ENCODE data around the gene PRAMEF9.
"Not testable (repeated sequence)": the region's sequence is repeated elsewhere in the genome, so short reads cannot be mapped to it uniquely, and the experiment has no call there.

Gene PRAMEF9
- long read RNA-seq, donor 1 = 0 reads
- long read RNA-seq, donor 2 = 0 reads
- long read RNA-seq, donor 3 = 0 reads
- long read RNA-seq, donor 4 = 0 reads
- long read RNA-seq, donor 5 = 0 reads
- long read RNA-seq, donor 6 = 0 reads
- long read RNA-seq, donor 7 = 0 reads
- long read RNA-seq, donor 8 = 0 reads

DNA sequence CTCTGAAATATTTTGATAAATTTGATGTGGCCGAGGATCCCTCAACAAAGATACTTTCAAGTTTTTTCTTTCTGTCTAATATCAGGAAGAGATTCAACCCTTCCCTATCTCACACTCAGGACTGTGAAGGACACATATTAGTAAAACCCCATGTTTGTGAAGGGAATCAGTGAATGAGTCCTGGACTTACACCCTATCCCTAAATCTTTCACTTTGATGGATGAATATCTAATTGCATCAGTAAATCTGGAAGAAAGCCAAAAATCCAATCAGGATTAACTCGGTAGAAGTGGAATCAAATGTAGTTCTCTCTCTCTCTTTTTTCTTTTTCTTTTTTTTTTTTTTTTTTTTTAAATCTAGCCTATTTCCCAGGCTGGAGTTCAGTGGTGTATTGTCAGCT is at the start of gene PRAMEF9:
Gene PRAMEF9 (plus strand): TSS at position 301 of the 400 bp plus-strand sequence. CDS start 3,433 bp downstream, outside the sequence.
- not testable (repeated sequence) for DNase-seq

DNA sequence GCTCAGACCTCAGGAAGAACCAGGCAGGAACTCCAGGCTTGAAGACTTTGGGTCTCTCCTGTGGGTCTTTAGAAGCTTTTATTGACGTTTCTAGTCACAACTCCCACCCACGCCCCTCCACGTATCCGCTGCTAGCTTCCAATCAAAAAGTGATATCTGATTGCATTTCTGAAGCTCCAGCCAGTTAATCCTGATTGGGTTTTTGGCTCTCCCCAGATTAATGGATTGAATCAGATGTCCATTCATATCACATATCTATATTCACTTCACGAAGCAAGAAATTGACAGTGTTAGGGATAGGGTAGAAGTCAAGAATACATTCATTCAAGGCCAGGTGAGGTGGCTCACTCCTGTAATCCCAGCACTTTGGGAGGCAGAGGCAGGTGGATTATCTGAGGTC is 15.7 kb upstream of the PRAMEF9 start, which contains the start of gene PRAMEF26:
Gene PRAMEF26 (minus strand): TSS at position 101 of the 400 bp plus-strand sequence. CDS start 2,914 bp downstream, outside the sequence.
- DNase-seq = not testable (repeated sequence)

DNA sequence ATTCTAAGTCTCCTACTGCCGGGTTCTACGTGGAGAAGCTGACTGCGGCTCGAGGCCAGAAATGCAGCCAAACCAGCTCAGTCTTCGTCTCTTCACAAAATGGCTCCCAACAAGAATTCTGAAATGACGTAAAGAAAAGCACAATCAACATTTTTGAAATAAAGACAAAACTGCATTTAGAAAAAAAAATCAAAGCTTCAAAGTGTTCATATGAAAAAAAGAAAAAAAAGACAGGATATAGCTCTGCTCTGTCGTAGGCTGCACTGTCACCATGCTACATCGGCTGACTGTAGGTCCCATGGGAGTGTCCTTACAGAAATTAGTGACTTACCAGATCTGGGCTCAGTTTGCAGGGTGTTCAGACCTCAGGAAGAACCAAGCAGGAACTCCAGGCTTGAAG is 6.1 kb upstream of the PRAMEF9 start, which contains the start of gene HNRNPCL4:
Gene HNRNPCL4 (minus strand): TSS at position 101 of the 400 bp plus-strand sequence. CDS start 164 bp downstream, outside the sequence.
- not testable (repeated sequence) for DNase-seq

DNA sequence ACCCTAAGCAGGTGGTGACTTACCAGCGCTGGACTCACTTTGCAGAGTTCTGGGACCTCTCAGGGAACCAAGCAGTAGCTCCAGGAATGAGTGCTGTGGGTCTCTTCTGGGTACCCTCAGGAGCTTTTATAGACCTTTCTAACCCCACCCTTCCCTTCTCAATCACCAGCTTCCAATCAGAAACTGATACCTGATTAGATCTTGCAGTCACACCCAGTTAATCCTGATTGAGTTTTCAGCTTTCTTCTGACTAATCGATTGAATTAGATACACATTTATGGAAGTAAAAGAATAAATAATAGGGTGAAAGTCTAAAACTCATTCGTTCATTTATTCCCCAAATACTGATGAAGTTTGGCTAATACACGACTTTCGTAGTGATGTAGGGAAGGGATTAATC is 29.7 kb downstream of the PRAMEF9 start, which contains the start of gene PRAMEF13:
Gene PRAMEF13 (minus strand): TSS at position 101 of the 400 bp plus-strand sequence. CDS start 1,820 bp downstream, outside the sequence.
- DNase-seq = not testable (repeated sequence)

DNA sequence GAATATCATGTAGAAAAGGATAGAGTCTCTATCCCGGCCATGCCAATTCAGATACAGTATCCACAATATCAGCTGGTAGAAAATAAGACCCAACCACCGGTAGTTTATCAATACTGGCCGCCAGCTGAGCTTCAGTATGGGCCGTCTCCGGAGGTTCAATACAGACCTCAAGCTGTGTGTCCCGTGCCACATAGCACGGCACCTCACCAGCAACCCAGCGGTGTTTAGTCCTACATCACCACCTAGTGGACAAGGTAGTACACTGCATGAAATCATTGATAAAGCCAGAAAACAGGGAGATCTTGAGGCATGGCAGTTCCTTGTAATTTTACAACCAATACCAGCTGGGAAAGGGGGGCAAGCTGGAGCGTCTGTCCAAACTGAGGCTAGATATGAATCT is 37.1 kb downstream of the PRAMEF9 start:
- DNase-seq = not testable (repeated sequence)

DNA sequence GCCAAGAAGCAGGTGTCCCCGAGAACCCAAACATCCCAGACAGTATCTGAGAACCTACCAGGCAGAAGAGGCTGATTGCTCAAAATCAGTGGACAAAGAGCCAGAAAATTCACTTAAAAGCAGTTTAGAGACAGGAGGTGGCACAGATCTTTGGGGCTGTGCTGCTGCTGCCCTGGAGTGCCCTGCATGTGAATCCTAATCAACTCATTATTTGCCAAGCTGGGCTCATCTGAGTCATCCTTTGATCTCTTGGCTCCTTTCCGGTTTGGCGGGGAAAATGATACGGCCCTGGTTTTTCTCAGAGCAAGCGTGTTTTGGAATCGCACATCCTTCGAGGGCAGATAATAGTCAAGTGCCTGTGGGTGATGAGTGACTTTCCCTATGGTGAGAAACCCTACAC is 45.0 kb downstream of the PRAMEF9 start:
- DNase-seq = not testable (repeated sequence)

DNA sequence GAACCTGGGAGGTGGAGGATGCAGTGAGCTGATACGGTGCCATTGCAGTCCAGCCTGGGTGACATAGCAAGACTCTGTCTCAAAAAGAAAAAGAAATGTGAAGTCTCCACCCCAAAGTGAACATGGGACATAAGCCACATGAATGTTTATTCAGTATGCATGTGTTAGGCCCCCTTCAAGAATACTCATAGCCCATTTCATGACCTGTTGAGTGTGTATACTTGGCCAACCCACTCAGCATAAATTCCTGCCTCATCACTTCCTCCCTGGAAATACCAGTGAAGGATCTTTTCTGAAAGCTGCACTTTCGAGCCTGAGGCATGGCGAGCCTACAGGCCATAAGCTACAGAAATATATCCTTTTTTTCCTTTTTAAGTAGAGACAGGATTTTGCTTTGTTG is 47.6 kb downstream of the PRAMEF9 start:
- not testable (repeated sequence) for DNase-seq

DNA sequence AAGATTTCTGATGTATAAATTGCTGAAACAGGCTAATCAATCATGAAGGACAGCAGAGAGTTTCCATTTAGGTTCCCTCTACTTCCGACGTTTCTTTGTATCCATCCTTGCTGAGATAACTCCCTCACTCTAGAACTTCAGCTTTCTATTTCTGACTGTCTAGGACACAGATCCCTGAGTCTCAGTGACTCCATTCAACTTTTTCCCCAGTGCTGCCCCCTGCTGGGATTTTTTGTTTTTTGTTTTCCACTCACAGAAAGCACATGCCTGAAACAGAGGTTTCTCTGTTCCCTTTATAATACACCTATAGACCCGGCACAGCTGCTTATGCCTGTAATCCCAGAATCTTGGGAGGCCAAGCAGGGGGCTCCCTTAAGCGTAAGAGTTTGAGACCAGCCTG is 51.1 kb downstream of the PRAMEF9 start:
- DNase-seq = not testable (repeated sequence)

DNA sequence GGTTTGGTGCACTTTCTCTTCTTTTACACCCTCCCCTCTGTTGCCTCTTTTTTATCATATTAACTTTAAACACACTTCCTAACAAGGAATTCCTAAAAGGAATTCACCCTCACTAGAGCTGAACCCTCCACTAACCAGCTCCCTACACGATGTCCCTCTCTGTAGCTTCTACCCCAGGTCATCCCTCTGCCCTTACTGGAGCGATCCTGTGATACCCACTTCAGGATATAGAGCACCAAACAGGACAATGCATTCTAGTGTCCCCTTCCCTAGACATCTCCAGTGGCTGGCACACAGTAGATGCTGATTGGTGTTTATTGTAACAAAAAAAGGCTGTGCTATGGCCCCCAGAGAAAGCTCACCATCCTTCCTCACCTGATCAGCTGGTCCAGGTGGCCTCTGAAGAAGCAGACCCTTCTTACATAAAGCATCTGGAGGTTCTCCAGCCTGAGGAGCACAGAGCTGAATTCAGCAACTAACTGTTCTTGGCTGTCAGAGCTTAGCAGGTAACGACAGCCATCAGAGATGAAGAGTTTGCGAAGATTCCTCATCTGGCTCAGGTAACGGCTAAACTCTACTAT is 52.9 kb downstream of the PRAMEF9 start:
- no peak for DNase-seq

DNA sequence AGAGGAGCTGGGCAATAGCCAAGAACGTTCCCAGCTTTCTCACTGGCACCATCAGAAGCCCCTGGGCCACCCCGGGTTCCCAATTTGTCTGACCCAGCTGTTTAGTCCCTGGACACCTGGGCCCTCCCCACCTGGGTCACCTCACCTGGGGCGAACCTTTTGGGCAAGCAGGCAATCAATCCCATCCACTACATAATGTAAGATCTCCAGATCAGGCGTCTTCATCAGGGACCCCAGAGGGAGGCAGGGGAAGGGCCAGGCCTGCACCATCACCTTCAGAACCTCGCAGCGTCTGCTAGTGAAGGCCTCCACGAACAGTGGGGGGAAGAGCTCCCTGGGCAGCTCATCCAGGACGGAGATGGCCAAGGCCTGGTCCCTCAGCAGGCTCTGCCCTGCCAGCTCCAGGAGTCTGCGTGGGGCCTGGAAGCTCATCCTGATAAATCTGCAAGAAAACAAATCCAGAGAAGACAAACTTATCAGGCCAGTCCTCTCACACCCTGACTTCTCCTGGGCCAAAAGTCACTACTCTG is 54.1 kb downstream of the PRAMEF9 start, which contains the start of gene PRAMEF18:
Gene PRAMEF18 (minus strand): TSS at position 480 of the 530 bp plus-strand sequence. CDS start 48 bp downstream, at position 432.
- not testable (repeated sequence) for DNase-seq

DNA sequence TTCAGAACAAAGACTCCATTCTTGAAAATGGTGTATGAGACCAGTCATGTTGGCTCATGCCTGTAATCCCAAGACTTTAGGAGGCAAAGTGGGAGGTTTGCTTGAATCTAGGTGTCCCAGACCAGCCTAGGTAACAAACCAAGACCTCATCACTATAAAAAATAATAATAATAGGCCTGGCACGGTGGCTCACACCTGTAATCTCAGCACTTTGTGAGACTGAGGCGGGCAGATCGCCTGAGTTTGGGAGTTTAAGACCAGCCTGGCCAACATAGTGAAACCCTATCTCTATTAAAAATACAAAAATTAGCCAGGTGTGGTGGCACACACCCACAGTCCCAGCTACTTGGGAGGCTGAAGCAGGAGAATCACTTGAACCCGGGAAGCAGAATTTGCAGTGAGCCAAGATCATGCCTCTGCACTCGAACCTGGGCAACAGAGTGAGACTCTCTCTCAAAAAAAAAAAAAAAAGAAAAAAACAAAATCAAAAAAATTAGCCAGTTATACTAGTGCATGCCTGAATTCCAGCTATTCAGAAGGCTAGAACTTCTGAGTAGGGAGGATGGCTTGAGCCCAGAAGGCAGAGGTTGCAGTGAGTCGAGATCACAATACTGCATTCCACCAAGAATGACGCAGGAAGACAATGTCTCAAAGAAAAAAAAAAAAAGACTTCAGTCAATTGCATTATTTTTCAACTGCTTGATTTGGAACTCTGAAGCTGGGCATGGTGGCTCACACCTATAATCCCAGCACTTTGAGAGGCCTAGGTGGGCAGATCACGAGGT is 55.8 kb downstream of the PRAMEF9 start:
- not testable (repeated sequence) for DNase-seq

DNA sequence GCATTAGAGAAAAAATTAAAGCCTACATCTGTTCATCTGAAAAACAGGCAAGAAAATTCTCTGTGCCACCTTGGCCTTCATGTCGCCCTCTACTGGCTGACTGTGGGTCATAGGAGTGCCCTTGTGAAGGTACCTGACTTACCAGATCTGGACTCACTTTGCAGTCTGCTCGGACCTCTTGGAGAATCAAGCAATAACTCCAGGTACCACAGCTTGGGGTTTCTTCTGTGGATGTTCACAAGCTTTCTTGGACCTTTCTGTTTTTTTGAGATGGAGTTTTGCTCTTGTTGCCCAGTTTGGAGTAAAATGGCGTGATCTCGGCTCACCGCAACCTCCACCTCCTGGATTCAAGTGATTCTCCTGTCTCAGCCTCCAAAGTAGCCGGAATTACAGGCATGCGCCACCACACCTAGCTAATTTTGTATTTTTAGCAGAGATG is 56.7 kb downstream of the PRAMEF9 start:
- no peak for DNase-seq
